GM23338 (cell line): Measurements from ENCODE around the gene INTS2. TPM values are rescaled to one million over a fixed set of nuclear protein-coding genes. Genes with fewer than 3 reads are reported as not detected.

Experiments used
- ATAC-seq: fragments of 200-7000 bp; cut with Tn5 transposase; 3 replicates; pipeline ENCODE4 v1.9.1; 2020
- DNase-seq: peaks from one replicate; pipeline ENCODE4 v3.0.0-alpha.2; 2015; ENCODE audit warnings: low spot score
- H2AFZ ChIP-seq: fragments of 200-600 bp; sonication (generic); 2 replicates; pipeline ENCODE4 v1.8.0; 2016; ENCODE audit warnings: antibody characterized with exemption, mild to moderate bottlenecking, moderate library complexity
- H3F3A ChIP-seq: fragments of 200-600 bp; sonication (generic); replicated peaks from 2 replicates; pipeline ENCODE4 v1.8.0; 2017; ENCODE audit warnings: antibody characterized with exemption, mixed run types, low read depth
- H3K27ac ChIP-seq: fragments of 200-600 bp; sonication (generic); 2 replicates; pipeline ENCODE4 v1.6.1; 2016; ENCODE audit warnings: low read depth
- H3K27me3 ChIP-seq: fragments of 200-600 bp; sonication (generic); 2 replicates; pipeline ENCODE4 v1.8.0; 2016; ENCODE audit warnings: mild to moderate bottlenecking, mixed run types, moderate library complexity; ENCODE audit not compliant: insufficient read depth
- H3K36me3 ChIP-seq: fragments of 200-600 bp; sonication (generic); 2 replicates; pipeline ENCODE4 v1.8.0; 2016; ENCODE audit warnings: mild to moderate bottlenecking; ENCODE audit not compliant: insufficient read depth
- H3K4me1 ChIP-seq: fragments of 200-600 bp; sonication (generic); 2 replicates; pipeline ENCODE4 v1.8.0; 2016; ENCODE audit warnings: mild to moderate bottlenecking, moderate library complexity; ENCODE audit not compliant: insufficient read depth
- H3K4me2 ChIP-seq: fragments of 200-600 bp; sonication (generic); 2 replicates; pipeline ENCODE4 v1.7.1; 2017; ENCODE audit warnings: mixed run types
- H3K4me3 ChIP-seq: fragments of 200-600 bp; sonication (generic); 2 replicates; pipeline ENCODE4 v1.6.1; 2016; ENCODE audit warnings: mixed run types
- H3K79me2 ChIP-seq: fragments of 200-600 bp; sonication (generic); replicated peaks from 2 replicates; pipeline ENCODE4 v1.8.0; 2017; ENCODE audit warnings: mild to moderate bottlenecking; ENCODE audit not compliant: insufficient read depth
- H3K9me2 ChIP-seq: fragments of 200-600 bp; sonication (generic); 2 replicates; pipeline ENCODE4 v1.8.0; 2017; ENCODE audit not compliant: insufficient read depth
- H4K20me1 ChIP-seq: fragments of 200-600 bp; sonication (generic); replicated peaks from 2 replicates; pipeline ENCODE4 v1.8.0; 2017; ENCODE audit warnings: mild to moderate bottlenecking; ENCODE audit not compliant: insufficient read depth
- H3K27ac Mint-ChIP-seq: 2 replicates; pipeline ENCODE4 v1.8.0; 2020; ENCODE audit warnings: inconsistent platforms, mild to moderate bottlenecking, moderate library complexity, mixed read lengths
- H3K27me3 Mint-ChIP-seq: 3 replicates; pipeline ENCODE4 v1.8.0; 2022; ENCODE audit warnings: low read depth, mild to moderate bottlenecking, moderate library complexity, mixed read lengths, inconsistent platforms; ENCODE audit not compliant: insufficient read depth, poor library complexity
- H3K36me3 Mint-ChIP-seq: 3 replicates; pipeline ENCODE4 v1.8.0; 2021; ENCODE audit warnings: low read depth, mild to moderate bottlenecking, inconsistent platforms, moderate library complexity, mixed read lengths
- H3K4me1 Mint-ChIP-seq: 3 replicates; pipeline ENCODE4 v1.8.0; 2020; ENCODE audit warnings: mild to moderate bottlenecking, inconsistent platforms, mixed read lengths
- H3K4me3 Mint-ChIP-seq: 3 replicates; pipeline ENCODE4 v1.8.0; 2021; ENCODE audit warnings: moderate library complexity, mild to moderate bottlenecking, inconsistent platforms, mixed read lengths
- H3K9me3 Mint-ChIP-seq: 3 replicates; pipeline ENCODE4 v1.8.0; 2020; ENCODE audit warnings: moderate library complexity, mild to moderate bottlenecking, inconsistent platforms, mixed read lengths
- CREB1 ChIP-seq: fragments of 250-450 bp; sonication (Bioruptor Pico); IDR thresholded peaks from 2 replicates; pipeline ENCODE4 v1.5.0; 2020; ENCODE audit warnings: low read depth, mild to moderate bottlenecking, moderate library complexity
- CTCF ChIP-seq, 2 experiments: fragments of 200-600 bp in 1 of 2; sonication (generic) in 1 of 2; conservative IDR thresholded peaks; 2 replicates each; pipeline versions ENCODE4 v1.5.1 to v1.6.1; 2016 to 2017; ENCODE audit warnings: antibody characterized with exemption in 2 of 2, low read depth in 2 of 2, mild to moderate bottlenecking in 2 of 2, moderate library complexity in 1 of 2
- ETS1 ChIP-seq: IDR thresholded peaks from 2 replicates; pipeline ENCODE4 v1.6.1; 2016; ENCODE audit warnings: antibody characterized with exemption
- EZH2 ChIP-seq: fragments of 200-600 bp; sonication (generic); IDR thresholded peaks from one replicate; pipeline ENCODE4 v1.8.0; 2017; ENCODE audit warnings: antibody characterized with exemption, mild to moderate bottlenecking, low read depth; ENCODE audit not compliant: unreplicated experiment
- EZH2phosphoT487 ChIP-seq: fragments of 200-600 bp; sonication (generic); IDR thresholded peaks from one replicate; pipeline ENCODE4 v1.8.1; 2018; ENCODE audit warnings: antibody characterized with exemption; ENCODE audit not compliant: unreplicated experiment
- JUNB ChIP-seq: IDR thresholded peaks from one replicate; pipeline ENCODE4 v1.6.1; 2016; ENCODE audit warnings: antibody characterized with exemption; ENCODE audit not compliant: unreplicated experiment
- NANOG ChIP-seq: IDR thresholded peaks from 2 replicates; pipeline ENCODE4 v1.6.1; 2016; ENCODE audit warnings: antibody characterized with exemption, borderline replicate concordance
- REST ChIP-seq: IDR thresholded peaks from one replicate; pipeline ENCODE4 v1.6.1; 2018; ENCODE audit warnings: antibody characterized with exemption; ENCODE audit not compliant: unreplicated experiment
- STAT1 ChIP-seq: IDR thresholded peaks from one replicate; pipeline ENCODE4 v1.6.1; 2016; ENCODE audit warnings: antibody characterized with exemption; ENCODE audit not compliant: unreplicated experiment
- ZNF114 ChIP-seq: fragments of 250-450 bp; sonication (Bioruptor Pico); IDR thresholded peaks from 2 replicates; pipeline ENCODE4 v1.5.0; 2020; ENCODE audit warnings: mild to moderate bottlenecking, moderate library complexity
- ZNF331 ChIP-seq: fragments of 250-450 bp; sonication (Bioruptor Pico); IDR thresholded peaks from 2 replicates; pipeline ENCODE4 v1.5.0; 2020; ENCODE audit warnings: low read depth, mild to moderate bottlenecking, moderate library complexity
- polyA plus RNA-seq: library from polyadenylated mRNA; unstranded; fragments of >200 nt; fragmentation: Nextera tagmentation; extraction: Ambion mirVana; gene quantifications from 2 replicates; pipeline ENCODE4 v1.2.1, GENCODE V29; 2016
- total RNA-seq: library from RNA; depleted of rRNA; stranded (reverse); fragments of >200 nt; shearing (Covaris generic); gene quantifications from 2 replicates; pipeline ENCODE4 v1.2.3, GENCODE V29; 2014

INTS2 gene
- total and polyA plus RNA-seq, 2 experiments from 2014 or later = 5.9 to 31.6 TPM

GRCh38 chr17:61904094-61904710 lies 23.6 kb downstream of the INTS2 start (continued):
- TF ChIP-seq REST (no peak), EZH2phosphoT487 (no peak), STAT1 (no peak), EZH2 (no peak), ZNF331 (CRISPR knock-in tag) (no peak)

- H3K4me3 Mint-ChIP-seq = no peak overlapping the region
- Histone ChIP-seq H3K4me3 (no peak overlapping the region), H3K4me2 (no peak overlapping the region), H3K9me2 (no peaks in the 10 kb centered on the region), H3K27ac (no peak overlapping the region), H3K79me2 (no peaks in the 10 kb centered on the region), H3K27me3 (no peaks in the 10 kb centered on the region), H3K4me1 (no peaks in the 10 kb centered on the region), H3F3A (no peaks in the 10 kb centered on the region), H2AFZ (no peak overlapping the region), H3K36me3 (peaks cover 15% of the 10 kb centered on the region; the same call in 1 of the 2 replicates), H4K20me1 (no peaks in the 10 kb centered on the region)
- H3K27ac Mint-ChIP-seq = no peak overlapping the region
- H3K9me3 Mint-ChIP-seq = no peaks in the 10 kb centered on the region
- H3K4me1 Mint-ChIP-seq = no peaks in the 10 kb centered on the region
- H3K27me3 Mint-ChIP-seq = no peaks in the 10 kb centered on the region
- peaks cover 42% of the 10 kb centered on the region for H3K36me3 Mint-ChIP-seq
- ATAC-seq (no peak), DNase-seq (no peak)
- TF ChIP-seq NANOG (no peak), ZNF331 (CRISPR knock-in tag) (no peak), REST (no peak), JUNB (no peak), ZNF114 (CRISPR knock-in tag) (no peak), EZH2 (no peak), CTCF (conservative IDR thresholded peaks at IDR 0.05; ENCODE audit: low read depth in 2 of 2) (no peak), STAT1 (no peak), ETS1 (no peak), CREB1 (CRISPR knock-in tag) (no peak), EZH2phosphoT487 (no peak)
Observed at GRCh38 chr17:61903251-61903650, 24.5 kb downstream of the INTS2 start.
